WTC11 (cell line): Measurements from ENCODE around the gene PLEKHA1. TPM values are rescaled to one million over a fixed set of nuclear protein-coding genes. Genes with fewer than 3 reads are reported as not detected.

Source experiments
- ATAC-seq: fragments of 200-7000 bp; cut with Tn5 transposase; 2 replicates; pipeline ENCODE4 v1.10.0; 2021; ENCODE audit warnings: mild to moderate bottlenecking, moderate library complexity
- CTCF ChIA-PET: fragments of 300-600 bp; sonication (Branson Sonifier 250); formaldehyde crosslinking; loops from one replicate; lab custom pipeline; 2021; ENCODE audit warnings: antibody characterized with exemption; lab: Charles Lee
- POLR2A ChIA-PET: fragments of 350-600 bp; sonication (Branson Sonifier 250); formaldehyde crosslinking; loops from one replicate; lab custom pipeline; 2021; ENCODE audit warnings: antibody characterized with exemption; lab: Charles Lee
- DNase-seq: peaks from one replicate; pipeline ENCODE4 v3.0.0; 2021; ENCODE audit warnings: low spot score
- H3K27ac Mint-ChIP-seq: 2 replicates; pipeline ENCODE4 v1.8.0; 2021; ENCODE audit warnings: mixed read lengths
- H3K27me3 Mint-ChIP-seq: 2 replicates; pipeline ENCODE4 v1.8.0; 2021; ENCODE audit warnings: low read depth, mild to moderate bottlenecking, moderate library complexity, mixed read lengths
- H3K36me3 Mint-ChIP-seq: 2 replicates; pipeline ENCODE4 v1.8.0; 2021; ENCODE audit warnings: mixed read lengths
- H3K4me1 Mint-ChIP-seq: 2 replicates; pipeline ENCODE4 v1.8.0; 2022; ENCODE audit warnings: mixed read lengths
- H3K4me3 Mint-ChIP-seq: 2 replicates; pipeline ENCODE4 v1.8.0; 2021; ENCODE audit warnings: mild to moderate bottlenecking, moderate library complexity, mixed read lengths
- H3K9me3 Mint-ChIP-seq: 2 replicates; pipeline ENCODE4 v1.8.0; 2021; ENCODE audit warnings: mixed read lengths
- CBFB ChIP-seq: sonication (generic); formaldehyde crosslinking; IDR thresholded peaks from 2 replicates; pipeline ENCODE4 v1.8.1; 2022; ENCODE audit warnings: mild to moderate bottlenecking, low read depth, missing genetic modification reagents
- IRF2 ChIP-seq: sonication (generic); formaldehyde crosslinking; IDR thresholded peaks from 2 replicates; pipeline ENCODE4 v1.8.0; 2022; ENCODE audit warnings: low read depth, missing genetic modification reagents, borderline replicate concordance
- MYBL2 ChIP-seq: sonication (generic); formaldehyde crosslinking; IDR thresholded peaks from 2 replicates; pipeline ENCODE4 v1.8.1; 2023; ENCODE audit warnings: mild to moderate bottlenecking, moderate library complexity, missing genetic modification reagents
- NFYB ChIP-seq: sonication (generic); formaldehyde crosslinking; conservative IDR thresholded peaks from 2 replicates; pipeline ENCODE4 v1.8.0; 2022; ENCODE audit warnings: low read depth, missing genetic modification reagents
- RELA ChIP-seq: sonication (generic); formaldehyde crosslinking; IDR thresholded peaks from 2 replicates; pipeline ENCODE4 v1.8.1; 2022; ENCODE audit warnings: missing genetic modification reagents, mild to moderate bottlenecking, borderline replicate concordance
- RORB ChIP-seq: fragments of 250-450 bp; sonication (Bioruptor Pico); IDR thresholded peaks from 2 replicates; pipeline ENCODE4 v1.9.0; 2021; ENCODE audit warnings: mild to moderate bottlenecking
- SMAD3 ChIP-seq: sonication (generic); formaldehyde crosslinking; IDR thresholded peaks from 2 replicates; pipeline ENCODE4 v1.8.0; 2022; ENCODE audit warnings: missing genetic modification reagents, mild to moderate bottlenecking, borderline replicate concordance
- ZNF121 ChIP-seq: sonication (generic); formaldehyde crosslinking; IDR thresholded peaks from 2 replicates; pipeline ENCODE4 v1.8.0; 2023; ENCODE audit warnings: missing genetic modification reagents
- ZNF138 ChIP-seq: sonication (generic); formaldehyde crosslinking; conservative IDR thresholded peaks from 2 replicates; pipeline ENCODE4 v1.8.1; 2022; ENCODE audit warnings: mild to moderate bottlenecking, moderate library complexity, missing genetic modification reagents
- ZNF263 ChIP-seq: sonication (generic); formaldehyde crosslinking; IDR thresholded peaks from 2 replicates; pipeline ENCODE4 v1.8.1; 2022; ENCODE audit warnings: low read depth, mild to moderate bottlenecking, moderate library complexity, missing genetic modification reagents
- ZNF317 ChIP-seq: sonication (generic); formaldehyde crosslinking; IDR thresholded peaks from 2 replicates; pipeline ENCODE4 v1.8.1; 2023; ENCODE audit warnings: low read depth, mild to moderate bottlenecking, moderate library complexity, missing genetic modification reagents, borderline replicate concordance
- total RNA-seq: library from RNA; stranded (reverse); gene quantifications from 3 replicates; pipeline ENCODE4 v1.2.3, GENCODE V29; 2021
- TF ChIP-seq, protein P1 (sequence below): fragments of 250-450 bp; sonication (Bioruptor Pico); IDR thresholded peaks from 2 replicates; pipeline ENCODE4 v1.9.0; 2021; ENCODE audit warnings: mild to moderate bottlenecking
- TF ChIP-seq, protein P2 (sequence below): sonication (generic); formaldehyde crosslinking; conservative IDR thresholded peaks from 2 replicates; pipeline ENCODE4 v1.8.1; 2022; ENCODE audit warnings: mild to moderate bottlenecking, missing genetic modification reagents
- TF ChIP-seq, protein P3 (sequence below): sonication (generic); formaldehyde crosslinking; IDR thresholded peaks from 2 replicates; pipeline ENCODE4 v1.8.1; 2023; ENCODE audit warnings: mild to moderate bottlenecking, missing genetic modification reagents
- TF ChIP-seq, protein P4 (sequence below): fragments of 250-450 bp; sonication (Bioruptor Pico); IDR thresholded peaks from 2 replicates; pipeline ENCODE4 v1.9.0; 2021; ENCODE audit warnings: moderate library complexity, mild to moderate bottlenecking, inconsistent platforms, borderline replicate concordance
- TF ChIP-seq, protein P5 (sequence below): sonication (generic); formaldehyde crosslinking; IDR thresholded peaks from 2 replicates; pipeline ENCODE4 v1.8.1; 2023; ENCODE audit warnings: mild to moderate bottlenecking, missing genetic modification reagents
- TF ChIP-seq, protein P6 (sequence below): sonication (generic); formaldehyde crosslinking; IDR thresholded peaks from 2 replicates; pipeline ENCODE4 v1.8.0; 2022; ENCODE audit warnings: mild to moderate bottlenecking, missing genetic modification reagents
- TF ChIP-seq, protein P7 (sequence below): sonication (generic); formaldehyde crosslinking; IDR thresholded peaks from 2 replicates; pipeline ENCODE4 v1.8.1; 2022; ENCODE audit warnings: low read depth, missing genetic modification reagents, borderline replicate concordance
- TF ChIP-seq, protein P8 (sequence below): sonication (generic); formaldehyde crosslinking; IDR thresholded peaks from 2 replicates; pipeline ENCODE4 v1.8.1; 2023; ENCODE audit warnings: mild to moderate bottlenecking, moderate library complexity, missing genetic modification reagents
- TF ChIP-seq, protein P9 (sequence below): sonication (generic); formaldehyde crosslinking; IDR thresholded peaks from 2 replicates; pipeline ENCODE4 v1.8.1; 2022; ENCODE audit warnings: low read depth, mild to moderate bottlenecking, moderate library complexity, missing genetic modification reagents, borderline replicate concordance

The PLEKHA1 gene
- total RNA-seq, 1 experiment from 2014 or later, result 34.6 TPM

DNA sequence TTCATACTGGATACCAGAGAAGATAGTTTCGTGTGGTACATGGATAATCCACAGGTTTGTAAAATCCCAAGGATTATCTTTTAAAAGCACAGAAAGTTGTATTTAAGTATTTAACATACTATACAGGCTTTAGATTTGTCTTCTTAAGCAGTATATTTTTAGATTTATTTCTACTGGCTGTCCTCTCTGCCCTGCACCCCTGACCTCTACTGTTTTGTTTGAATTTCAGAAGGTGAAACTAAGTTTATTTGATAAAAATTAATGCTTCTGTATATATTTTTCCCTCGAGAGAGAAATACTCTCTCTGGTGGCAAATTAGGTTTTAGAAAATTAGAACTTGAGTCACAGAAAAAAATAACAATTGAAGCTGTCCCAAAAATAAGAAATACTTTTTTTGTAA lies 18.8 kb downstream of the PLEKHA1 start:
- Mint-ChIP-seq H3K36me3 (peaks cover 44% of the 10 kb centered on the region), H3K4me1 (no peaks in the 10 kb centered on the region), H3K4me3 (no peak overlapping the region), H3K9me3 (peaks cover 22% of the 10 kb centered on the region), H3K27ac (no peak overlapping the region)
- POLR2A ChIA-PET, result no interaction called here
- no peak for DNase-seq
- CTCF ChIA-PET, result no interaction called here
- no peak for TF ChIP-seq MYBL2 (CRISPR knock-in tag)
- TF ChIP-seq ZNF121 (CRISPR knock-in tag), result no peak
- TF ChIP-seq ZNF317, result no peak
- TF ChIP-seq, protein P1, sequence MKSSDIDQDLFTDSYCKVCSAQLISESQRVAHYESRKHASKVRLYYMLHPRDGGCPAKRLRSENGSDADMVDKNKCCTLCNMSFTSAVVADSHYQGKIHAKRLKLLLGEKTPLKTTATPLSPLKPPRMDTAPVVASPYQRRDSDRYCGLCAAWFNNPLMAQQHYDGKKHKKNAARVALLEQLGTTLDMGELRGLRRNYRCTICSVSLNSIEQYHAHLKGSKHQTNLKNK (CRISPR knock-in tag), result no peak
- no peak for TF ChIP-seq SMAD3 (CRISPR knock-in tag)
- TF ChIP-seq, protein P2, sequence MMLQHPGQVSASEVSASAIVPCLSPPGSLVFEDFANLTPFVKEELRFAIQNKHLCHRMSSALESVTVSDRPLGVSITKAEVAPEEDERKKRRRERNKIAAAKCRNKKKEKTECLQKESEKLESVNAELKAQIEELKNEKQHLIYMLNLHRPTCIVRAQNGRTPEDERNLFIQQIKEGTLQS (CRISPR knock-in tag), result no peak
- no peak for TF ChIP-seq ZNF138 (CRISPR knock-in tag)
- TF ChIP-seq, protein P3, sequence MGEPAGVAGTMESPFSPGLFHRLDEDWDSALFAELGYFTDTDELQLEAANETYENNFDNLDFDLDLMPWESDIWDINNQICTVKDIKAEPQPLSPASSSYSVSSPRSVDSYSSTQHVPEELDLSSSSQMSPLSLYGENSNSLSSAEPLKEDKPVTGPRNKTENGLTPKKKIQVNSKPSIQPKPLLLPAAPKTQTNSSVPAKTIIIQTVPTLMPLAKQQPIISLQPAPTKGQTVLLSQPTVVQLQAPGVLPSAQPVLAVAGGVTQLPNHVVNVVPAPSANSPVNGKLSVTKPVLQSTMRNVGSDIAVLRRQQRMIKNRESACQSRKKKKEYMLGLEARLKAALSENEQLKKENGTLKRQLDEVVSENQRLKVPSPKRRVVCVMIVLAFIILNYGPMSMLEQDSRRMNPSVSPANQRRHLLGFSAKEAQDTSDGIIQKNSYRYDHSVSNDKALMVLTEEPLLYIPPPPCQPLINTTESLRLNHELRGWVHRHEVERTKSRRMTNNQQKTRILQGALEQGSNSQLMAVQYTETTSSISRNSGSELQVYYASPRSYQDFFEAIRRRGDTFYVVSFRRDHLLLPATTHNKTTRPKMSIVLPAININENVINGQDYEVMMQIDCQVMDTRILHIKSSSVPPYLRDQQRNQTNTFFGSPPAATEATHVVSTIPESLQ (CRISPR knock-in tag), result no peak
- no peak for TF ChIP-seq RORB (CRISPR knock-in tag)
- TF ChIP-seq RELA, result no peak
- no peak for TF ChIP-seq NFYB (CRISPR knock-in tag)
- TF ChIP-seq, protein P4, sequence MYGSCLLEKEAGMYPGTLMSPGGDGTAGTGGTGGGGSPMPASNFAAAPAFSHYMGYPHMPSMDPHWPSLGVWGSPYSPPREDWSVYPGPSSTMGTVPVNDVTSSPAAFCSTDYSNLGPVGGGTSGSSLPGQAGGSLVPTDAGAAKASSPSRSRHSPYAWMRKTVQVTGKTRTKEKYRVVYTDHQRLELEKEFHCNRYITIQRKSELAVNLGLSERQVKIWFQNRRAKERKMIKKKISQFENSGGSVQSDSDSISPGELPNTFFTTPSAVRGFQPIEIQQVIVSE, result no peak
- TF ChIP-seq, protein P5, sequence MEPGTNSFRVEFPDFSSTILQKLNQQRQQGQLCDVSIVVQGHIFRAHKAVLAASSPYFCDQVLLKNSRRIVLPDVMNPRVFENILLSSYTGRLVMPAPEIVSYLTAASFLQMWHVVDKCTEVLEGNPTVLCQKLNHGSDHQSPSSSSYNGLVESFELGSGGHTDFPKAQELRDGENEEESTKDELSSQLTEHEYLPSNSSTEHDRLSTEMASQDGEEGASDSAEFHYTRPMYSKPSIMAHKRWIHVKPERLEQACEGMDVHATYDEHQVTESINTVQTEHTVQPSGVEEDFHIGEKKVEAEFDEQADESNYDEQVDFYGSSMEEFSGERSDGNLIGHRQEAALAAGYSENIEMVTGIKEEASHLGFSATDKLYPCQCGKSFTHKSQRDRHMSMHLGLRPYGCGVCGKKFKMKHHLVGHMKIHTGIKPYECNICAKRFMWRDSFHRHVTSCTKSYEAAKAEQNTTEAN (CRISPR knock-in tag), result no peak
- TF ChIP-seq, protein P6, sequence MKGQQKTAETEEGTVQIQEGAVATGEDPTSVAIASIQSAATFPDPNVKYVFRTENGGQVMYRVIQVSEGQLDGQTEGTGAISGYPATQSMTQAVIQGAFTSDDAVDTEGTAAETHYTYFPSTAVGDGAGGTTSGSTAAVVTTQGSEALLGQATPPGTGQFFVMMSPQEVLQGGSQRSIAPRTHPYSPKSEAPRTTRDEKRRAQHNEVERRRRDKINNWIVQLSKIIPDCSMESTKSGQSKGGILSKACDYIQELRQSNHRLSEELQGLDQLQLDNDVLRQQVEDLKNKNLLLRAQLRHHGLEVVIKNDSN, result no peak
- TF ChIP-seq, protein P7, sequence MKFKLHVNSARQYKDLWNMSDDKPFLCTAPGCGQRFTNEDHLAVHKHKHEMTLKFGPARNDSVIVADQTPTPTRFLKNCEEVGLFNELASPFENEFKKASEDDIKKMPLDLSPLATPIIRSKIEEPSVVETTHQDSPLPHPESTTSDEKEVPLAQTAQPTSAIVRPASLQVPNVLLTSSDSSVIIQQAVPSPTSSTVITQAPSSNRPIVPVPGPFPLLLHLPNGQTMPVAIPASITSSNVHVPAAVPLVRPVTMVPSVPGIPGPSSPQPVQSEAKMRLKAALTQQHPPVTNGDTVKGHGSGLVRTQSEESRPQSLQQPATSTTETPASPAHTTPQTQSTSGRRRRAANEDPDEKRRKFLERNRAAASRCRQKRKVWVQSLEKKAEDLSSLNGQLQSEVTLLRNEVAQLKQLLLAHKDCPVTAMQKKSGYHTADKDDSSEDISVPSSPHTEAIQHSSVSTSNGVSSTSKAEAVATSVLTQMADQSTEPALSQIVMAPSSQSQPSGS, result no peak
- TF ChIP-seq, protein P8, sequence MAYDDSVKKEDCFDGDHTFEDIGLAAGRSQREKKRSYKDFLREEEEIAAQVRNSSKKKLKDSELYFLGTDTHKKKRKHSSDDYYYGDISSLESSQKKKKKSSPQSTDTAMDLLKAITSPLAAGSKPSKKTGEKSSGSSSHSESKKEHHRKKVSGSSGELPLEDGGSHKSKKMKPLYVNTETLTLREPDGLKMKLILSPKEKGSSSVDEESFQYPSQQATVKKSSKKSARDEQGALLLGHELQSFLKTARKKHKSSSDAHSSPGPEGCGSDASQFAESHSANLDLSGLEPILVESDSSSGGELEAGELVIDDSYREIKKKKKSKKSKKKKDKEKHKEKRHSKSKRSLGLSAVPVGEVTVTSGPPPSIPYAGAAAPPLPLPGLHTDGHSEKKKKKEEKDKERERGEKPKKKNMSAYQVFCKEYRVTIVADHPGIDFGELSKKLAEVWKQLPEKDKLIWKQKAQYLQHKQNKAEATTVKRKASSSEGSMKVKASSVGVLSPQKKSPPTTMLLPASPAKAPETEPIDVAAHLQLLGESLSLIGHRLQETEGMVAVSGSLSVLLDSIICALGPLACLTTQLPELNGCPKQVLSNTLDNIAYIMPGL (CRISPR knock-in tag), result no peak
- no peak for TF ChIP-seq IRF2 (CRISPR knock-in tag)
- TF ChIP-seq ZNF263 (CRISPR knock-in tag), result no peak
- TF ChIP-seq, protein P9, sequence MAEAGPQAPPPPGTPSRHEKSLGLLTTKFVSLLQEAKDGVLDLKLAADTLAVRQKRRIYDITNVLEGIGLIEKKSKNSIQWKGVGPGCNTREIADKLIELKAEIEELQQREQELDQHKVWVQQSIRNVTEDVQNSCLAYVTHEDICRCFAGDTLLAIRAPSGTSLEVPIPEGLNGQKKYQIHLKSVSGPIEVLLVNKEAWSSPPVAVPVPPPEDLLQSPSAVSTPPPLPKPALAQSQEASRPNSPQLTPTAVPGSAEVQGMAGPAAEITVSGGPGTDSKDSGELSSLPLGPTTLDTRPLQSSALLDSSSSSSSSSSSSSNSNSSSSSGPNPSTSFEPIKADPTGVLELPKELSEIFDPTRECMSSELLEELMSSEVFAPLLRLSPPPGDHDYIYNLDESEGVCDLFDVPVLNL (CRISPR knock-in tag), result no peak
- TF ChIP-seq CBFB (CRISPR knock-in tag), result no peak
- TF ChIP-seq, all 79 proteins: peak for 0
- H3K27me3 Mint-ChIP-seq, result no peaks in the 10 kb centered on the region
- ATAC-seq, result no peak
